Activated CD4-positive, alpha-beta T cell treated with anti-CD3 and anti-CD28 coated beads, Interleukin-2, Interleukin-6, amounts not matched to agents 100 ng/mL and 50 ng/mL, durations not matched to agents 16 hours and 8 hours (primary cell): ENCODE data around the gene DHRS13.
"Not testable (repeated sequence)": the region's sequence is repeated elsewhere in the genome, so short reads cannot be mapped to it uniquely, and the experiment has no call there.

Source experiments
- DNase-seq: peaks from one replicate; pipeline ENCODE4 v3.0.0-alpha.2; 2020

The DHRS13 gene

GRCh38 chr17:28935744-28936460 is 33.0 kb upstream of the DHRS13 start:
- no peak for DNase-seq

GRCh38 chr17:28934508-28934907 is 31.6 kb upstream of the DHRS13 start:
- not testable (repeated sequence) for DNase-seq

GRCh38 chr17:28929787-28930186 is 26.9 kb upstream of the DHRS13 start:
- no peak for DNase-seq

GRCh38 chr17:28928061-28928460 is 25.2 kb upstream of the DHRS13 start:
- peak; percentile 68 for DNase-seq

- DNase-seq = no peak
Observed at GRCh38 chr17:28926786-28927185, 23.9 kb upstream of the DHRS13 start.

GRCh38 chr17:28926366-28926765 is 23.5 kb upstream of the DHRS13 start:
- no peak for DNase-seq

GRCh38 chr17:28925912-28926365 is 23.1 kb upstream of the DHRS13 start:
- peak; percentile 83 for DNase-seq

GRCh38 chr17:28920201-28920600 is 17.3 kb upstream of the DHRS13 start:
- no peak for DNase-seq

- no peak for DNase-seq
Observed at GRCh38 chr17:28918295-28918694, 15.4 kb upstream of the DHRS13 start.

- DNase-seq = no peak
Observed at GRCh38 chr17:28917465-28917864, 14.6 kb upstream of the DHRS13 start.

GRCh38 chr17:28917029-28917428 is 14.2 kb upstream of the DHRS13 start:
- no peak for DNase-seq

- DNase-seq = peak; percentile 48
Observed at GRCh38 chr17:28916302-28916934, 13.5 kb upstream of the DHRS13 start.

GRCh38 chr17:28912938-28913333 is 10.1 kb upstream of the DHRS13 start:
- no peak for DNase-seq

GRCh38 chr17:28912281-28912937 is 9.5 kb upstream of the DHRS13 start:
- no peak for DNase-seq

- DNase-seq = no peak
Observed at GRCh38 chr17:28911411-28912045, 8.6 kb upstream of the DHRS13 start.

GRCh38 chr17:28910534-28910933 is 7.7 kb upstream of the DHRS13 start:
- no peak for DNase-seq

- DNase-seq = no peak
Observed at GRCh38 chr17:28908640-28909167, 5.8 kb upstream of the DHRS13 start.

- DNase-seq = no peak
Observed at GRCh38 chr17:28907709-28908475, 5.0 kb upstream of the DHRS13 start.

- no peak for DNase-seq
Observed at GRCh38 chr17:28906706-28907438, 4.0 kb upstream of the DHRS13 start.

- DNase-seq = no peak
Observed at GRCh38 chr17:28906276-28906675, 3.4 kb upstream of the DHRS13 start.

- DNase-seq = no peak
Observed at GRCh38 chr17:28904800-28905199, 1.9 kb upstream of the DHRS13 start.

GRCh38 chr17:28903546-28903841 is 615 bp upstream of the DHRS13 start:
- not testable (repeated sequence) for DNase-seq
